K562 (cell line): ENCODE measurements around the gene LXN. TPM values are rescaled to one million over a fixed set of nuclear protein-coding genes. Genes with fewer than 3 reads are reported as not detected.

ENCODE experiments used
- BACH1 ChIP-seq: fragments of 200-800 bp; sonication (Bioruptor generic); IDR thresholded peaks from 2 replicates; pipeline ENCODE4 v1.6.1; 2016; ENCODE audit warnings: missing genetic modification characterization, missing compliant biosample characterization
- BRF1 ChIP-seq: IDR thresholded peaks from 3 replicates; pipeline ENCODE4 v1.6.1; 2011; ENCODE audit warnings: borderline replicate concordance, mild to moderate bottlenecking; ENCODE audit not compliant: insufficient read length; ENCODE audit errors: extremely low read depth
- BRF2 ChIP-seq: IDR thresholded peaks from 3 replicates; pipeline ENCODE4 v1.6.1; 2011; ENCODE audit warnings: borderline replicate concordance, mild to moderate bottlenecking; ENCODE audit not compliant: insufficient read length, insufficient read depth
- CEBPG ChIP-seq, 3 experiments: fragments of 200-800 bp in 1 of 3; sonication (Bioruptor generic) in 1 of 3; sonication (generic) in 1 of 3; formaldehyde crosslinking in 1 of 3; IDR thresholded peaks in 2 of 3; conservative IDR thresholded peaks in 1 of 3; 2 replicates each; pipeline versions ENCODE4 v1.6.1 to v1.8.0; 2016 to 2022; ENCODE audit warnings: missing compliant biosample characterization in 2 of 3, missing genetic modification characterization in 2 of 3, mild to moderate bottlenecking in 1 of 3, missing genetic modification reagents in 1 of 3
- EP300 ChIP-seq: IDR thresholded peaks from 2 replicates; pipeline ENCODE4 v1.6.1; 2012; ENCODE audit warnings: low read length, improper control_type of control experiment
- EP400 ChIP-seq: fragments of 450-650 bp; IDR thresholded peaks from 2 replicates; pipeline ENCODE4 v1.6.1; 2017; ENCODE audit warnings: antibody characterized with exemption, mild to moderate bottlenecking, moderate library complexity
- ETV6 ChIP-seq, 3 experiments: fragments of 150-350 bp in 1 of 3; sonication (generic) in 1 of 3; formaldehyde crosslinking in 1 of 3; IDR thresholded peaks; 2 replicates each; pipeline versions ENCODE4 v1.6.1 to v1.8.0; 2014 to 2022; ENCODE audit warnings: borderline replicate concordance in 2 of 3, low read depth in 2 of 3, antibody characterized with exemption in 1 of 3, low read length in 1 of 3, mild to moderate bottlenecking in 1 of 3, missing genetic modification reagents in 1 of 3
- IFI16 ChIP-seq: fragments of 250-450 bp; sonication (Bioruptor Pico); IDR thresholded peaks from 2 replicates; pipeline ENCODE4 v2.1.2; 2022; ENCODE audit warnings: mild to moderate bottlenecking, inconsistent platforms
- KLF13 ChIP-seq: fragments of 450-650 bp; IDR thresholded peaks from 2 replicates; pipeline ENCODE4 v1.6.1; 2016; ENCODE audit warnings: missing genetic modification characterization, low read depth, mild to moderate bottlenecking, missing compliant biosample characterization, moderate library complexity, borderline replicate concordance
- MEIS2 ChIP-seq: fragments of 450-650 bp; IDR thresholded peaks from 2 replicates; pipeline ENCODE4 v1.6.1; 2014; ENCODE audit warnings: mild to moderate bottlenecking; ENCODE audit not compliant: partially characterized antibody
- MTF1 ChIP-seq: fragments of 250-450 bp; sonication (Bioruptor Pico); IDR thresholded peaks from 2 replicates; pipeline ENCODE4 v1.9.0; 2021; ENCODE audit warnings: moderate library complexity, mild to moderate bottlenecking, inconsistent platforms, borderline replicate concordance
- NR4A1 ChIP-seq, 2 experiments: fragments of 250-450 bp in 1 of 2; fragments of 450-650 bp in 1 of 2; sonication (Bioruptor Pico) in 1 of 2; IDR thresholded peaks; 2 replicates each; pipeline versions ENCODE4 v1.4.0 to v1.6.1; 2016 to 2020; ENCODE audit warnings: mild to moderate bottlenecking in 2 of 2, missing compliant biosample characterization in 1 of 2, missing genetic modification characterization in 1 of 2, moderate library complexity in 1 of 2
- POLR2H ChIP-seq: IDR thresholded peaks from 2 replicates; pipeline ENCODE4 v1.6.1; 2016; ENCODE audit warnings: missing genetic modification characterization, low read depth, mild to moderate bottlenecking, control low read depth, missing compliant biosample characterization, moderate library complexity
- RBM39 ChIP-seq: fragments of 200-400 bp; formaldehyde crosslinking; optimal IDR thresholded peaks from 2 replicates; pipeline ENCODE3; 2018; ENCODE audit warnings: low read depth, low read length
- RREB1 ChIP-seq: fragments of 250-450 bp; sonication (Bioruptor Pico); IDR thresholded peaks from 2 replicates; pipeline ENCODE4 v1.4.0; 2020
- SAFB2 ChIP-seq: fragments of 200-400 bp; formaldehyde crosslinking; IDR thresholded peaks from 2 replicates; pipeline ENCODE4 v1.6.1; 2018; ENCODE audit warnings: borderline replicate concordance, low read length, low read depth, moderate library complexity; ENCODE audit not compliant: severe bottlenecking
- SPI1 ChIP-seq: IDR thresholded peaks from 2 replicates; pipeline ENCODE4 v1.6.1; 2011; ENCODE audit warnings: low read depth, low read length, control low read depth, borderline replicate concordance
- SREBF2 ChIP-seq: sonication (generic); formaldehyde crosslinking; IDR thresholded peaks from 2 replicates; pipeline ENCODE4 v1.4.0; 2020; ENCODE audit warnings: mild to moderate bottlenecking, missing genetic modification reagents
- TEAD2 ChIP-seq: fragments of 450-650 bp; IDR thresholded peaks from 2 replicates; pipeline ENCODE4 v1.6.1; 2016; ENCODE audit warnings: missing genetic modification characterization, control low read depth, missing compliant biosample characterization
- ZNF445 ChIP-seq: fragments of 250-450 bp; sonication (Bioruptor Pico); IDR thresholded peaks from 2 replicates; pipeline ENCODE4 v1.4.0; 2020; ENCODE audit warnings: low read depth, mild to moderate bottlenecking, moderate library complexity
- polyA plus RNA-seq, 8 experiments: library from polyadenylated mRNA; depleted of rRNA in 4 of 8; stranded (reverse) in 5 of 8; unstranded in 3 of 8; fragments of >200 nt; fragmentation: Nextera tagmentation in 2 of 8; fragmentation: Illumina TruSeq in 1 of 8; extraction: Ambion mirVana in 2 of 8; extraction: Trizol in 1 of 8; gene quantifications; 2 replicates each; pipeline versions ENCODE4 v1.2.1 to v1.2.3, GENCODE V29; 2011 to 2014; ENCODE audit warnings: inconsistent platforms in 1 of 8, missing spikeins in 1 of 8
- total RNA-seq, 7 experiments: library from RNA; depleted of rRNA in 6 of 7; stranded (reverse); fragments of >200 nt in 6 of 7; fragmentation: Illumina TruSeq in 2 of 7; extraction: Trizol in 2 of 7; gene quantifications; 2 replicates each; pipeline versions ENCODE4 v1.2.1 to v1.2.3, GENCODE V29; 2011 to 2021; ENCODE audit warnings: low replicate concordance in 1 of 7

LXN gene
- total and polyA plus RNA-seq, 9 of the 15 experiments (the other 6 are each of a cell fraction or from before 2014, with no cell fraction given): 0.08 to 0.13 TPM; not detected in 7

GRCh38 chr3:158679547-158680000, 7.1 kb upstream of the LXN start (continued):
- TF ChIP-seq IFI16: no peak
- TF ChIP-seq BRF2: no peak
- TF ChIP-seq RBM39: no peak
- TF ChIP-seq BRF1: no peak
- TF ChIP-seq NR4A1 (CRISPR knock-in tag; IDR thresholded peaks at IDR 0.05): no peak
- 0 out of 2 replicates have a peak, but pooled peaks have one; percentile 52 for TF ChIP-seq NR4A1 (tag; IDR thresholded peaks at IDR 0.05)
- TF ChIP-seq ZNF445: no peak
- peak; percentile 96 for TF ChIP-seq EP300
- no peak for TF ChIP-seq KLF13 (tag)
- TF ChIP-seq ETV6 (IDR thresholded peaks at IDR 0.05; ENCODE audit: borderline replicate concordance in 1 of 2, low read depth in 2 of 2, low read length in 1 of 2): no peak
- TF ChIP-seq ETV6 (CRISPR knock-in tag; IDR thresholded peaks at IDR 0.05; ENCODE audit: borderline replicate concordance): no peak
- TF ChIP-seq CEBPG (CRISPR knock-in tag; IDR thresholded peaks at IDR 0.05): no peak
- TF ChIP-seq CEBPG (tag; conservative IDR thresholded peaks at IDR 0.05 in 1 of 2, IDR thresholded peaks at IDR 0.05 in 1 of 2): no peak
- no peak for TF ChIP-seq RREB1 (CRISPR knock-in tag)
- no peak for TF ChIP-seq SPI1
- peak; percentile 60 for TF ChIP-seq SAFB2
- peak; percentile 62 for TF ChIP-seq MEIS2
- TF ChIP-seq TEAD2 (tag): no peak
- 0 out of 2 replicates have a peak, but pooled peaks have one; percentile 23 for TF ChIP-seq POLR2H
- peak; percentile 74 for TF ChIP-seq EP400
- no peak for TF ChIP-seq SREBF2 (CRISPR knock-in tag)
- 0 out of 2 replicates have a peak, but pooled peaks have one; percentile 26 for TF ChIP-seq BACH1
- no peak for TF ChIP-seq MTF1 (CRISPR knock-in tag)
